IPS DF 4.7 (cell line): ENCODE measurements around the gene EGFR.

Source experiments
- DNase-seq: peaks from one replicate; pipeline ENCODE4 v3.0.0-alpha.2; 2013; ENCODE audit warnings: low spot score; ENCODE audit errors: extremely low read depth

EGFR gene

GRCh38 chr7:55122263-55122662, 103.4 kb downstream of the EGFR start:
- DNase-seq: no peak

- DNase-seq: no peak
Measured at GRCh38 chr7:55124989-55125875, 106.4 kb downstream of the EGFR start.

GRCh38 chr7:55127135-55127551, 108.3 kb downstream of the EGFR start:
- no peak for DNase-seq

GRCh38 chr7:55127622-55128081, 108.8 kb downstream of the EGFR start:
- no peak for DNase-seq

DNA sequence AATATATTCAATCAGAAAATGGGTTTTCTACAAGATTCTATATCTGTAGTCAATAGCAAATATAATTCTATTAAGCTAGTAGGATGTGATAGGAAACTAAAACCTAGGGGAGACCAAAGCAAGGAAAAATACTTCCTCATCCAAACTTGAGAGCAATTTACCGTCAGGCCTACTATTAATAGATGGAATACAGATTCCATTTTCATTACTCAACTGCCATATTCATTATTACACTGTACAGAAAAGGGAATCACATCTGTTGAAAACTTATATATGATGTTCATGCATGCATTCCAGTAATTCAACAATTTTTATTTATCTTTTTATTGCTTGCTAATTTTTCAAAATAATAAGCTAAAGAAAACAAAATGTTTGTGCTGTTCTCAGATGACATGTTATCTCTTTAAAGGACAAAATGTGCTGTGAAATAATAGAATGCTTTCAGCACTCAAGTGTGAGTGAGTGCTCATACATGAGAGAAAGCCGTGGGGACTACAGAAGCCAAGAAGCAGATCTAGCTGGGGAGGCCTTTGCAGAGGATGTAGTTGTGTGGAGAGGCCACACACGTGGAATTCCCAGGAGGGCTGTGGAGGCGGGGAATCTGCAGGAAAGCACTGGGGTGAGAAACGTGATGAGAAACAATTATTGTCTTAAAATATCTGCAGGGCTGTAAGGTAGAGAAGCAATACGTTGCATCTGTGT, 110.0 kb downstream of the EGFR start:
- no peak for DNase-seq

DNA sequence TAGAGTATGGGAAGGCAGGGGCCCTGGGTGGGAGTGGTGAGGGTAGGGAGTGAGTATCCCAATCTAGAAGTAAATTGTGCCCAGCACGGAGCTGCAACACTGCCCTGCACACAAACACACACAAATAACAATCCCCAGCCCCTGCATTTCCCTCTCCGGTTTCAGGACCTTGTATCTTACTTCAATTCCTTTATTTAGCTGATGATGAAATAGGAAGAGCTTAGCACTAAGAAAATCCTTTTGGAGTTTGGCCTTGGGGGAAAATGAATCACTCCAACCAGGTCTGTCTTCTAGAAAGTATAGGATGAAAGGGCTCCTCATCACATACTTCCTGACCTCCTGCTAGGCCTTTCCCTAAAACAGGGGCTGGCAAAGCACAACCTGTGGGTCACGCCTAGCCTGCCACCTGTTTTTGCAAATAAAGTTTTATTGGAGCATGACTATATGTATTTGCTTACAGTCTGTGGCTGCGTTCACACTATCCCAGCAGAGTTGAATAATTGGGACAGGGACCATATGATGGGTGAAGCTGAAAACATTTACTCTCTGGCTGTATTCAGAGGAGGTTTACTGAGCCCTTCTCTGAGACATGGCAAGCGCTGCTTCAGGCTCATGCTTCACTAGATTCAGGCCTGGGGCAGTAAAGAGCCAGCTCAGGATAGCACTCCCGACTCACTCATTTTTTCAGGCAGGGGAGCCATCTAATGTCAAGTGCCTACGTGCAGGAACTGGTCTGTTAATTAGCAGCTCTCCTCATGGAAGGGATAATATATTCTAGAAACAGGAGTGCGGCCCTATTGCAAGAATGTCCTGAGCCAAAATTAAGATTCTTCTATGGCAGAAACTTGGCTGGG, 111.0 kb downstream of the EGFR start:
- no peak for DNase-seq

GRCh38 chr7:55130395-55131141, 111.8 kb downstream of the EGFR start:
- no peak for DNase-seq

- no peak for DNase-seq
Measured at GRCh38 chr7:55131142-55131929, 112.5 kb downstream of the EGFR start.

DNA sequence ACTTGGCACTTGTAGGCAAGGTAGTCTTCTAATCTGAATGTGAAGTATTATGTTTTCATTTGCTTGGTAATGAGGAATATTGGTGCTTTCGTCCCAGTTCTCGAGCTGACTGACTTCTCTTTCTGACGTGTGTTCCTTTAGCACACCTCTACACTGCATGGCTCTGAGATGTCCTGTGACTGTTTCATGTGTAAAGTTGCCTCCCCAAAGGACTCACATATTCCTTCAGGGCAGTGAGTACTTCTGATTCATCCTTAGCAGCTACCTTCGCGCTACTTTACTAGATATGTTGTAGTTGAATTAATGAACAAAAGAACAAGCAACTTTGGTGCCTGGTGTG, 113.7 kb downstream of the EGFR start:
- DNase-seq: no peak

DNA sequence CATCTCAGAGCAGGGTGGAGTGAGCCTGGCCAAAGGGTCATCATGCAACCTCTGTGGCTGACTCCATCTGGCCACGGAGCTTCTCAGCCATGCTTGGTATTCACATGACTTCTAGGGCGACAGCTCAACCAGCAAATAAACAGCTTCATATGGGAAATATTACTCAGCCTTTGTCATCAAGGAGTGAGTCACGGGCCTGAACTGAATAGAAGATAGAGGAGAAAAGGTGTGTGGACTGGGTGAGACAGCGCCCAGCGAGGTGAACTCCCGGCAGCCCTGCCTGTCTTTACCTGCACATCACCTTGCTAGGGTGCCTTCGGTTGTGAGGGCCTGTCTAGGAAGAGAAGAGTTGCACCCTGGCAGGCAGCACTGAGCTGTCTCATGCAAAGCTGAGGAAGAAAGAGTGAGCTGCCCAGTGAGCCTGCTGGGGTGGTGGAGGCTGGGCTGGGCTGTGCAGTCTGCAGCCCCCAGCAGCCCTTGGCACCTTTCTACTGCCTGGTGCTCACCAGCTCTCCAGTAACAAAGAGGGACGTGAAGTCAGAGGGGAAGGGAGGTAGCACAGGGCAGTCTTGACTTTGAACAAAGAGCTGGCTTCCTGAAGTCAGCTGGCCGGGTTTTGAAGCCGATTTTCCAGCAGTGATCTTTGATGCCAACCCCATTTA, 114.2 kb downstream of the EGFR start:
- DNase-seq: no peak

DNA sequence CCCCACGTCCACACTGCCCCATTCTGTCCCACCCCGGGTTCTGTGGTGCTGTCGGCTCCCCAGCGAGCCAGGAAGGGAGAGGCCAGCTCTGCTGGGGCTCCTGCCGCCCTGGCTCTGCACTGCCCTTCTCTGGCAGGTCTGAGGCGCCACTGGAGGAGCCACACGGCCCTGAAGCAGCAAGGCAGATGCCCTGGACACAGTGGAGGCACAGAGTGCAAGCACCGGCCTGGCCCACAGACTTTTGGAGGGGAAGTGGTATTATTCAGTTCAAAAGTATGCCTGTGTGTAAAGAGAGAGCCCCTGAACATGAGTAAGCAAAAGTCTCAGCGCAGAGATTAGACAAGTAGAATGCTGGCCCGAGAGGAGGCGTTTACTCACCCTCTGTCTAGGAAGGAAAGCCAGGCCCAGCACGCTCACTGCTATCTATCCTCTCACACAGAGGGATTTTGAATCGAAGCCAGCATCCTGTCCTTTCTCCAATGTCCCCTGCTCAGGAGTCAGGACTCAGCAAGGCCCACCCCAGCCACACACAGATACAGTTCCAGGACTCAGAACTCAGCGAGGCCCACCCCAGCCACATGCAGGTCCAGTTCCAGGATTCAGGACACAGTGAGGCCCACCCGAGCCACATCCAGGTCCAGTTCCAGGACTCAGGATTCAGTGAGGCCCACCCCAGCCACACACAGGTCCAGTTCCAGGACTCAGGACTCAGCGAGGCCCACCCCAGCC, 115.0 kb downstream of the EGFR start:
- DNase-seq: no peak

GRCh38 chr7:55134359-55134725, 115.5 kb downstream of the EGFR start:
- no peak for DNase-seq

- DNase-seq: no peak
Measured at GRCh38 chr7:55134786-55135185, 116.0 kb downstream of the EGFR start.

- no peak for DNase-seq
Measured at GRCh38 chr7:55135462-55135861, 116.6 kb downstream of the EGFR start.

DNA sequence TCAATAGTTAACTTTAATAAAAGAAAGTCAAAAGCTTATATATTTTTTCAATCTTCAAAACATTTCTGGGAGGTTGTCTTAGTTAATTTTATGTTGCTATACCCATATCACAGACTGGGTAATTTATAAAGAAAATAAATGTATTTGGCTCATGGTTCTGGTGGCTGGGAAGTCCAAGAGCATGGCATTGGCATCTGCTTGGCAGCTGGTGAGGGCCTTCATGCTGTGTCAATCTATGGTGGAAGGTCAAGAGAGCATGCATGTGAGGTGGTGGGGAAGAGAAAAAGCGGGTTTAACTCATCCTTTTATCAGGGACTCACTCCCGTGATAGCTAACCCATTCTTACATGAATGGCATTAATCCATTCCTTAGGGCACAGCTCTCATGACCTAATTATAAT, 119.8 kb downstream of the EGFR start:
- DNase-seq: no peak

GRCh38 chr7:55140221-55140940, 121.6 kb downstream of the EGFR start:
- no peak for DNase-seq

- DNase-seq: no peak
Measured at GRCh38 chr7:55140941-55141278, 122.1 kb downstream of the EGFR start.

DNA sequence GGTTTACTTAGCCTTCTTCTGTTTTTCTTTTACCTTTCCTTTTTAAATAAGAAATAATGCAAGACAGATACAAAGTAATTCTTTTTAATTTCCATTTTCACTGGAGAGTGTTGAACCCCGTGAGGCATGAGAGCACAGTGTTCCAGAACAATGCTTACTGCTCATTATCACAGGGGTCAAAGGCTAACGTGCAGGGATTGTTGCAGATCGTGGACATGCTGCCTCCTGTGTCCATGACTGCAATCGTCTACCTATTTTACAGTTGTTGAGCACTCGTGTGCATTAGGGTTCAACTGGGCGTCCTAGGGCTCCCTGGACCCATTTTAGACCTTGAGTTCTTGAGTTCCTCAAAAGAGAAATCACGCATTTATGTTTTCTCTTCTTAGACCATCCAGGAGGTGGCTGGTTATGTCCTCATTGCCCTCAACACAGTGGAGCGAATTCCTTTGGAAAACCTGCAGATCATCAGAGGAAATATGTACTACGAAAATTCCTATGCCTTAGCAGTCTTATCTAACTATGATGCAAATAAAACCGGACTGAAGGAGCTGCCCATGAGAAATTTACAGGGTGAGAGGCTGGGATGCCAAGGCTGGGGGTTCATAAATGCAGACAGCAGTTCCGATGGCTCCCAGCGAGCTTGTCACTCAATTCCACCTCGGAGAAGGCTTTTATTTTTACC, 124.2 kb downstream of the EGFR start:
- no peak for DNase-seq
